Heart right ventricle (tissue), 16 donors: ENCODE measurements around the gene TMEM151B. TPM values are rescaled to one million over a fixed set of nuclear protein-coding genes. Genes with fewer than 3 reads are reported as not detected.

Experiments
- ATAC-seq, 8 donors: fragments of 200-7000 bp; cut with Tn5 transposase; one replicate each; pipeline ENCODE4 v1.9.1; 2020; ENCODE audit warnings: mild to moderate bottlenecking in 8 of 8, moderate library complexity in 8 of 8, moderate number of reproducible peaks in 1 of 8
- DNase-seq, 2 donors: peaks; one replicate each; pipeline ENCODE4 v3.0.0-alpha.2; 2020
- H3K27ac ChIP-seq, 10 donors: fragments of 200-600 bp; sonication (generic) in 2 of 10; one replicate each; pipeline versions ENCODE4 v1.5.0 to v1.8.0; 2020 to 2022; ENCODE audit warnings: mild to moderate bottlenecking in 3 of 10
- H3K27me3 ChIP-seq, 7 donors: fragments of 200-600 bp; one replicate each; pipeline ENCODE4 v1.8.0; 2021 to 2022; ENCODE audit warnings: mild to moderate bottlenecking in 2 of 7
- H3K36me3 ChIP-seq, 9 donors: fragments of 200-600 bp; sonication (generic) in 1 of 9; one replicate each; pipeline versions ENCODE4 v1.5.0 to v1.8.0; 2020 to 2022; ENCODE audit warnings: mild to moderate bottlenecking in 2 of 9
- H3K4me1 ChIP-seq, 9 donors: fragments of 200-600 bp; sonication (generic) in 1 of 9; one replicate each; pipeline versions ENCODE4 v1.5.0 to v1.8.0; 2020 to 2022; ENCODE audit warnings: mild to moderate bottlenecking in 4 of 9
- H3K4me3 ChIP-seq, 10 donors: fragments of 200-600 bp; sonication (generic) in 2 of 10; one replicate each; pipeline versions ENCODE4 v1.5.0 to v1.8.0; 2020 to 2022; ENCODE audit warnings: mild to moderate bottlenecking in 7 of 10, moderate library complexity in 2 of 10
- H3K9me3 ChIP-seq, 11 donors: fragments of 200-600 bp in 10 of 11; sonication (generic) in 2 of 11; one replicate each; pipeline versions ENCODE4 v1.5.0 to v1.8.0; 2013 to 2022; ENCODE audit warnings: mild to moderate bottlenecking in 2 of 11, control low read depth in 1 of 11, moderate library complexity in 1 of 11
- WGBS, 2 donors: extraction: QIAGEN DNeasy Blood & Tissue Kit; methylation state at CpG; one replicate each; pipeline ENCODE4 v1.1.7; 2013; ENCODE audit warnings: inconsistent platforms in 1 of 2; 5-methylcytosine and 5-hydroxymethylcytosine counted together
- intact Hi-C, 10 donors: fragments of 100-400 bp; cut with DNase I; formaldehyde crosslinking; loops; one replicate each; pipeline versions ENCODE4 v1.11.1 to v1.14.2; 2022
- polyA plus RNA-seq, 2 donors: library from polyadenylated mRNA; stranded (reverse); fragments of 200-250 nt; gene quantifications; one replicate each; pipeline ENCODE4 v1.2.3, GENCODE V29; 2013
- total RNA-seq, 10 donors: library from RNA; stranded (reverse); fragmentation: NEBNext Ultra II Directional in 3 of 10; extraction: Animal tissue kit (Norgen Biotek cat#: 25700) in 3 of 10; gene quantifications; one replicate each; pipeline versions ENCODE4 v1.2.1 to v1.2.4, GENCODE V29; 2021 to 2023
- TF ChIP-seq, protein P1 (sequence below), 9 donors: fragments of 200-600 bp; sonication (generic) in 2 of 9; IDR thresholded peaks; one replicate each; pipeline versions ENCODE4 v1.5.0 to v1.8.0; 2021 to 2022; ENCODE audit warnings: antibody characterized with exemption in 9 of 9, mild to moderate bottlenecking in 5 of 9, moderate library complexity in 1 of 9
- donor health status: Arrhythmogenic right ventricular cardiomyopathy.
- donor health status: ischemic (EF 13 %, LVEDD 7.1; RV severe dilation, severe dysfunction).
- donor health status: healthy with polysubstance abuse.
- donor health status: DM: no; HTN: yes; CAD: no.
- donor health status: DM: no; HTN: no; CAD: no.
- donor health status: ischemic (EF 25% LVEDD 6.9; RV normal size, moderate dysfunction).
- donor health status: ischemic (EF 25% LVEDD 5.7; RV mildly dilated, moderate dysfunction).
- donor health status: healthy.
- donor health status: DM: yes; HTN: yes; CAD: no.
- donor health status: Ischemic cardiomyopathy.
- donor health status: ischemic (EF 35%, LVEDD 5.7; RV mildly dilated, moderate dysfunction).
- donor health status: nonischemic (EF 11% LVEDD 7.7; RV severe dilation, severe dysfunction).
- donor health status: DM: yes; HTN: yes; CAD: no.
- donor health status: PGD.
- donor health status: ischemic (EF 29% LVEDD 5.4; RV normal size, mild dysfunction).
- donor health status: nonischemic (EF 23%, LVEDD 6.1; RV moderate dilation, normal function).

The TMEM151B gene
- total and polyA plus RNA-seq, 12 donors: 0.09 to 2.2 (median 0.43) TPM; not detected in 4

DNA sequence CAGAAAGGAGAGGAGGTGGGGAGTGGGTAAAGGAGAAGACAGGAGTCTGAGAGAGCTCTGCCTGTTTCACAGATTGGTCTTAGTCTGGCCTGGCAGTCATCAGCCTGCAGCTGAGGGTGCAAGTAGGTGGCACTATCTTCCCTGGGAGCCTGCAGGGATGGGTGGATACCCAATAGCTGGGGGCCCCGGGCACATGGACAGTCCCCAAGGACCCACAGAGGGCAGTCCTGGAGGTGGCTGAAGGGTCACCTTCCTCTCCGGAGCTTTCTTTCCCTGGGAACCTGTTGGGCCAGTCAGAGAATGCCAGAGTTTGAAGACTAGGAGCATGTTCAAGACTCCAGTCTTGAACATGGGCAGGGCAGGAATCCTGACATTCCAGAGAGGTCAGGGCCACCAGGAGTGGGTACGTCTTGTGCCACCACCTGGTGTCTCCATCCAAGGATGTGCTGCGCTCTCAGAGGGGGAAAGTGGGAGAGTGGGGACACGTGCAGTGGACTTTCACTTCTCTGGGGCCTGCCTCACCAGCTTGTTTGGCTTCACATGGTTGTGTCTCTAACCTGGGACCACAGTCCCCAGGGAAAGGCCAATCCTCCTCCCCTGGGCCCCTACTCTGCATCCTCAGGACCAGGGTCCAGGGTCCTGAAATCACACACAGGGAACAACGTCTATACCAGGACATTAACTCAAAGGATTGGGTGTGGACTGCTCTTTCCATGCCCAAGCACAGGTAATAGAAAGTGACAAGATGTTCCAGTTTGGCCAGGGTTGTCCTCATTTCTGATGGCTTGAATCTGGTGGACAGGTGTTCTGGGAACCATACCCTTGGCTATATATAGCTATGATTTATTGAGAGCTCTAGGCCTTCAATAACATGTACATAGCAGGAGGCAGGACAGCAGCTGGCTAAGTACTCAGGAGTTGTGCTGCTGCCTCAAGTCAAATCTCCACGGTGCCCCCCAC, 24.9 kb downstream of the TMEM151B start:
- peaks cover 0 to 83% (median 75%) of the 10 kb centered on the region in 7 donors for H3K27me3 ChIP-seq
- H3K4me1 ChIP-seq: peaks cover 5 to 17% (median 14%) of the 10 kb centered on the region in 9 donors
- 68 to 74% methylated on average over 7 of the region's 7 CpGs for WGBS, 2 donors
- peaks cover 0 to 3% (median 0%) of the 10 kb centered on the region in 9 donors for H3K36me3 ChIP-seq
- DNase-seq (no peak), ATAC-seq (no peak)
- H3K9me3 ChIP-seq: no peaks in the 10 kb centered on the region
- intact Hi-C loops: no loop called here
- H3K4me3 ChIP-seq: no peak overlapping the region
- no peak overlapping the region for H3K27ac ChIP-seq
- TF ChIP-seq, protein P1, sequence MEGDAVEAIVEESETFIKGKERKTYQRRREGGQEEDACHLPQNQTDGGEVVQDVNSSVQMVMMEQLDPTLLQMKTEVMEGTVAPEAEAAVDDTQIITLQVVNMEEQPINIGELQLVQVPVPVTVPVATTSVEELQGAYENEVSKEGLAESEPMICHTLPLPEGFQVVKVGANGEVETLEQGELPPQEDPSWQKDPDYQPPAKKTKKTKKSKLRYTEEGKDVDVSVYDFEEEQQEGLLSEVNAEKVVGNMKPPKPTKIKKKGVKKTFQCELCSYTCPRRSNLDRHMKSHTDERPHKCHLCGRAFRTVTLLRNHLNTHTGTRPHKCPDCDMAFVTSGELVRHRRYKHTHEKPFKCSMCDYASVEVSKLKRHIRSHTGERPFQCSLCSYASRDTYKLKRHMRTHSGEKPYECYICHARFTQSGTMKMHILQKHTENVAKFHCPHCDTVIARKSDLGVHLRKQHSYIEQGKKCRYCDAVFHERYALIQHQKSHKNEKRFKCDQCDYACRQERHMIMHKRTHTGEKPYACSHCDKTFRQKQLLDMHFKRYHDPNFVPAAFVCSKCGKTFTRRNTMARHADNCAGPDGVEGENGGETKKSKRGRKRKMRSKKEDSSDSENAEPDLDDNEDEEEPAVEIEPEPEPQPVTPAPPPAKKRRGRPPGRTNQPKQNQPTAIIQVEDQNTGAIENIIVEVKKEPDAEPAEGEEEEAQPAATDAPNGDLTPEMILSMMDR (IDR thresholded peaks at IDR 0.05): no peak

DNA sequence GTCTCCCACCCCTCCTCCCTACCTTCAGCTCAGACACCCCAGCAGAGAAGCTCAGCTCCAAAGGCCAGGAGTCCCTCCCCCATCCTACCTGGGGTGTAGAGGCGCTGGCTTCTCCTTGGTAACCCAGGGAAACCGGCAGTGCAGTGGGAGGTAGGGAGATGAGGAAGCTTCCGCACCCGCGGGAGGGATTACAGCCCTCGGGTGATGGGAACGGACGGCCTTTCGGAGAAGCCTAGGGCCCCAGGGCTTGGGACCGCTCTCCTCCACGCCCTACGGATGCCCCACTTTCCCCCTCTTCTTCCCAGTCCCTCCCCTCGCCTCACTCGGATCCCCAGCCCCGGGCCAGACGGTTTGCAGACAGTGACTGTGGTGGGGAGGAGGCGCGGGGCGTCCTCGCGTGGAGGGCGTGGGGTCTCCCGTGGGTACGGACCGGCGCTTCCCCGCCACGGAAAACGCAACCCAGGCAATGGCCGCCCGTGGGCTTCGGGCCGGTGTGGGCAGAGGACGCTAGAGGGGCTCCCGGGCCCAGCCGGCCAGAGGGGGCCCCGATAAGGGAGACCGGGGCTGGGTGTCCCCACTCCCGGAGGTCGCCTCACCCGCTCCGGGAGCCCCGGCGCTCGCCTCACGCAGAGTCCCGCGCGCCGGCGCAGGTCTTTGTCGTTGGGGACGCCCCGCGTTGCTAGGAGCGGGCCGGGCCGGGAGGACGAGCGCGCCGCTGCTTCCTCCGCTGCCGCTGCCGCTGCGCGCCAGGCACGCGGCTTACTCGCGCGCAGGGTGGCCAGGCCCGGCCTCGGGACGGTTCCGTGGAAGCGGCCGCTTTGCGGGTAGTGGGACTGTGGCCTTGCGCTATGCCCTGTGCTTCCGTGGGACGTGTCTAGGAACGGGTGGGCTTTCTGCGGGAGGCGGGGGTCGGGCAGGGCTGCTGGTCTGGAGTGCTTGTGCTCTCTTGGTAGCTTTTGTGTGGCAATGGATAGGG, 27.1 kb downstream of the TMEM151B start:
- DNase-seq (peak in 1 of 2 donors; percentile 51), ATAC-seq (peak; percentile 54 to 78 (median 67))
- Histone ChIP-seq H3K27ac (no peak overlapping the region), H3K36me3 (peaks cover 0 to 25% (median 6%) of the 10 kb centered on the region in 9 donors), H3K4me3 (peak overlapping the region; percentile 38 to 63 (median 52)), H3K4me1 (peaks cover 5 to 17% (median 14%) of the 10 kb centered on the region in 9 donors), H3K9me3 (no peaks in the 10 kb centered on the region), H3K27me3 (peaks cover 0 to 61% (median 53%) of the 10 kb centered on the region in 7 donors)
- intact Hi-C loops: no loop called here
- WGBS, 2 donors: 1% methylated on average over 86 of the region's 86 CpGs
- TF ChIP-seq, protein P1 (IDR thresholded peaks at IDR 0.05): no peak

DNA sequence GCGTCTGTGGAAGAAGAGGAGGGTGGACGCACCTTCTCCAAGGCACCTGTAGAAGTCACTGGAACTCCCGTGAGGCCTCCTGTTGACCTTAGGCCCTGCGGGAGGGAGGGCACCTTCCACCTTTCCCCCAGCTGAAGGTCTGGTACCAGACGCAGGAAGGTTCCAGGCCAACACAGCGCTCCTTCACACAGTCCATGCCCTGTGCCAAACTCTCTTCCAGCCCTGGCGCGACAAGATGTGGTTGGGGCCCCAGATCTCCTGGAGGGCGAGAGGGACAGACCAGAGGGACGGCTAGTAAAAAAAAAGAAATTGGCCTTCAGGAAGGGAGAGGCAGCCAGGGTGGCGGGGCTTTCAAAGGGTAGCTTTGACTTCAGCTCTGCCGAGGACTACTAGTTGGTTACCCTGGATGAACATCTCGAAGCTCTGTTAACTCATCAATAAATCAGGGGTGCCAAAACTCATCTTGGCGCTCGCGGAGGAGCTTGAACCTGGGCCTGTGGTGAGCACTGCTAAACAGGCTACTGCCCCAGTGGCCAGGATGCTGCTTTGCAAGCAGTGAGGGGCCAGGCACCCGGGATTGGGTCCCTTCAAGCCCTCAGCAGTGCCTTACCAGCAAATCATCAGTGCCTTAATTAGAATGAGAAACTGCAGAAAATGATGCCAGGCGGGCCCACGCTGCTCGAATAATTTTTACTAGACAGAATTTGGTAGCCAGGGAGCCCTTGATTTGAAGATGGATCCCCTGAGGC, 28.0 kb downstream of the TMEM151B start:
- Histone ChIP-seq H3K9me3 (no peaks in the 10 kb centered on the region), H3K27me3 (peaks cover 0 to 53% (median 44%) of the 10 kb centered on the region in 7 donors), H3K4me1 (peaks cover 5 to 17% (median 14%) of the 10 kb centered on the region in 9 donors), H3K27ac (no peak overlapping the region), H3K4me3 (peak overlapping the region in 7 of 10 donors; percentile 38 to 63 (median 55)), H3K36me3 (peaks cover 0 to 34% (median 15%) of the 10 kb centered on the region in 9 donors)
- peak in 3 of 8 donors; percentile 7 to 20 (median 10) for ATAC-seq
- intact Hi-C loops: no loop called here
- TF ChIP-seq, protein P1 (IDR thresholded peaks at IDR 0.05): no peak
- no peak for DNase-seq
- 38 to 39% methylated on average over 20 of the region's 20 CpGs for WGBS, 2 donors
